ENCODE results near the gene MINDY3.
"Not testable (repeated sequence)": the region's sequence is repeated elsewhere in the genome, so short reads cannot be mapped to it uniquely, and the experiment has no call there.

Gene MINDY3

DNA sequence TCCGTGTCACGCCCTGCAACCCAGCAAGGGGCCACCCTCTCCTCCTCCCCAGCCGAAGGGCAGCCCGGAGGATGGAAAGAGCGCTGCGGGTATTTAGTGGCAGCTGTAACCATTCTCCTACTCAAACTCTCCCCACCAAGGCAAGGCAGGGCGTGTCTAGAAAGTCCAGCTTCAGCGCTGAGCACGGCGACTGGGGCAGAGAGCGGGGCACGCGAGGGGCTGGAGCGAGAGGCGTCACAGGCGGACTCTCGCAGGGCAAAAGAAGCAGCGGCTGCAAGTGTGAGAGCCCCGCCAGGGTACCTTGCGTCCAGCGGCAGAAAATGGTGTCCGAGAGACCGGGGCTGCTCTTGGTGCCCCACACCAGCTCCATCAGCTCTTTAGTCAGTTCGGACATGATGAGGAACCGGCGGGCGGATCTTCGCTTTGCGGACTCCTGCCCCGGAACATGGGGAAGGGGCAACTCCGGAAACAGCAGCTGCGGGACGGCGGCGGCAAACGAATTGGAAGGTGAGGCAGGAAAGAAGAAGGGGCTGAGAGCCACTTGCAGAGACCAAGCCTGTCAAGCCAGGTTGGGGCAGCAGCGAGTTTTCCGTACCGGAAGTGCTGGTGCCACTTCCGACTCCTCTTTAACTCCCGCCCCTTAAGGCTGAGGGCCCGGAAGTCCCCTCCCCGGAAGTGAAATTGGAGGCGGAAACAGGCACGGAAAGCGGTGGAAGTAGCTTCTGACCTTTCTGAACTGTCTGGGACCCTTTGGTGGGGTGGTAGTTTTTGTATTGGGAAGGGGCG, at the start of gene MINDY3:
TSS of gene MINDY3 (minus strand) at position 602 of the 786 bp plus-strand sequence. CDS start at position 394, 208 bp downstream.
- DNase-seq (ENCODE audit: low read depth in 1 of 2, low spot score in 1 of 2) = peak; percentile 58 to 67

DNA sequence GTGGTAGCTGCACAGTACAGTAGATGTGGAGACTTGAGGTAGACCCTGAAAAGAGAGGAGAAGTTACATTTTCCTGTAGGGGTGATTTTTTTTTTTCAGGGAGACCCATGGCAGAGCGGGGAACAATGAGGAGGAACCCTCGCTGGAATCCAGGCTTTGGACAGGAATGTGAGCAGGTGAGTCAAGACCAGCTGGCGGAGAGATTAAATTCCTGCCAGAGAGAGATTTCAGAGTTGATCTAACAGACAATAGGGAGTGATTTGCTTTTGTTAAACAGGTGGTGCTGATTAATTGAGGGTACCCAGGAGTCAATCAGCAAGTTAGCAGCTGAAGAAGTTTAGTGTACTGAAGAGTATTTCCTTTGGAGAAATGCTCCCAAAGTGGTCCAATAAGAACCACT, 41.6 kb upstream of the MINDY3 start:
- DNase-seq (ENCODE audit: low read depth in 1 of 2, low spot score in 1 of 2) = no peak

DNA sequence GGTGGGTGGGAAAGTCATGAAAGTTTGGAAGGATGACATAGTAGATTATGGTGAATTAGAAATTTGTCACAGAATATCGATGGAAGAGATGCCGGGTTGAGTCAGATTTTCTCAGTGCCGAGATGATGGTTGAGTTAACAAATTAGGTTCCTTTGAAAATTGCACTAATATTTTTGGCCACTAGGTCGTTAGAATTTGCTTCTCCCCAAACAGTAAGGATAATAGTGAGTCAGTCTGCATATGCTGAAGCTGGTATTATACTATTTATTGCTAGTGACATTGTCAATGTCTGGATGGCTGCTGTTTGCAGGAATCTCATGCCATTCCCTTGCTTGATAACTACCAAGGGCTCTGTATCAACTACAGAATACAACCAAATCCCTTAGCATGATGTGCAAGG, 37.7 kb upstream of the MINDY3 start:
- DNase-seq (ENCODE audit: low read depth in 1 of 2, low spot score in 1 of 2) = no peak

DNA sequence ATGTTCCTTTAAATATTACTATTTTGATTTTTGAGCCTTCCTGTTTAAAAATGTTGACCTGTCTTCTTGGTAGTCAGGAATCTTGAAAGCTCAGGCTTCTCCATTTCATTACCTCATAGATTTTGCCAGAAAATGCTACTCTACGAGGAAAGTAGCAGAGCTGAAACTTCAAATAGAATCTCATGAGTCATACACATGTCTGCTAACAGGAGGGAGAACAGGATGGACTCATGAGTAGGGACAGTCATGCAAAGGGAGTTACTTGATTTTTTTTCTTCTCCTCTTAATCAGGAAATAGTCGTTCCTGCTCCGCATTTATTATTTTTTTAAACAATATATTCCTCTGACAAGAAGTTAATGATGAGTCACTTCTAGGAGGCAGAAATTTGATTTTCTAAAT, 37.0 kb upstream of the MINDY3 start:
- DNase-seq (ENCODE audit: low read depth in 1 of 2, low spot score in 1 of 2) = no peak

DNA sequence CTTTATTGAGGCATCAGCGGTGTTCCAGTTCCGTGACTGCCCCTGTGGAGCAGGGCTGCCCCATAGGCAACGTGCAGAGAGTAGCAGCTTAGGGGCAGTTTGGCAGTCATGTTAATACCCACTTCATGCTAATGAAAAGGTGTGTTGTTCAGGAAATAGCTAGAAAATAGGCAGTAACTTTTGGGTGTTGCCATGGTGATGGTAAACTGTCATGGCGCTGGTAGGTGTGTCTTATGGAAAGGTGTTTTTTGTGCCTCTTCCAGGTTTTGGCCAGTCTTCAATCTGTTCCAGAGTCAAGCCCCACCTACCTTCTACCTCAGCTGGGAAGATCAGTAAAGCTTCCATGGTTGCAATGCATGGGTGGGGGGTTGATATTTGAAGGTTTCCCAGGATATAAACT, 36.3 kb upstream of the MINDY3 start:
- DNase-seq (ENCODE audit: low read depth in 1 of 2, low spot score in 1 of 2) = no peak

DNA sequence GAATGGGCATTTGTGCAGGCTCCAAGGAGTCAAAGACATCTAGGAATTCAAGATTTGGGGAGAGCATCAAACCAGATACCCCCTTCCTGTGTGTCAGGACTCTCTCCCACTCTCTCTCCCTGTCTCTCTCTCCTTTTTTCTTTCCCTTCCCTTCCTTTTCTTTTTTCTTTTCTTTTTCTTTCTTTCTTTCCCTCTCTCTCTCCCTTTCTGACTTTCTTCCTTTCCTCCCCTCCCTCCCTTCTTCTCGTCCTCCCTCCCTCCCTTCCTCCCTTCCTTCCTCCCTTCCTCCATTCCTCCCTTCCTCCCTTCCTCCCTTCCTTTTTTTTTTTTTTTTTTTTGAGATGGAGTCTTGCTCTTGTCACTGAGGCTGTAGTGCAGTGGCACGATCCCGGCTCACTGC, 24.1 kb upstream of the MINDY3 start:
- DNase-seq (ENCODE audit: low read depth in 1 of 2, low spot score in 1 of 2) = no peak

DNA sequence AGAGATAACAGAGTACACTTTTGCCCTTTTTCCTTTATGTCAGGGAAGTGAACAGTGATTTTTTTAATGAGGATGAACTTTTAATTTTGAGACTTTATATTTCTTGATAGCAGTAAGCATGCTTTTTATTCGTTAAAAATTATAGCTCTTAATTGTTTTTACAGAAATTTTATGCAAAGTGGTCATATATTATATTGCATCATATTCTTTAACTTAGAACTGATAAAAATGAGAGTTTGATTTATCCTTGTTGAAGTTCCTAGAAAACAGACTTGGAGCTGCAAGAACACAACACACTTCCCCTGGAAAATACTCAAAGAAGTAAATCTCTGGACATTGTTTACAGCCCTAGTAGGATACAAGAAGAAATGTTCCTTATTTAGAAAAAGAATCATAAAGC, 21.2 kb upstream of the MINDY3 start:
- DNase-seq (ENCODE audit: low read depth in 1 of 2, low spot score in 1 of 2) = no peak

DNA sequence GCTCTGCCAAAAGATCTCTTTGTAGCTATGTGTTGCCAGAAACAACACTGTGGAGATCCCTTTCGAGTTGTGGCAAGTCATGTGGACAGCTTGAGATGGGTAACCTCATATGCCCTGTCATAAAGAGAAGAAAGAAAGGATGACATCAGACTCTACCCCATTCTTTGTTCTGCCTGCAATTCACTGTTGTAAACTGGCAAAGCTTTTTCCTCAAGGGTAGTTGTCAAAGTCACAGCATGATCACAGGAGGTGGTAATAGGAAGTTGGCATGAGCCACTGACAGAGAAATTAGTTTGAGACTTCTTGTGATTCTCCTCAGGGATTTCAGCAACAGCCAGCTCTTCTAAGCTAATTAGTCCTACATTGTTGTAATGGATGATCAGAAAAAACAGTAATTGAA, 19.4 kb upstream of the MINDY3 start:
- no peak for DNase-seq (ENCODE audit: low read depth in 1 of 2, low spot score in 1 of 2)

DNA sequence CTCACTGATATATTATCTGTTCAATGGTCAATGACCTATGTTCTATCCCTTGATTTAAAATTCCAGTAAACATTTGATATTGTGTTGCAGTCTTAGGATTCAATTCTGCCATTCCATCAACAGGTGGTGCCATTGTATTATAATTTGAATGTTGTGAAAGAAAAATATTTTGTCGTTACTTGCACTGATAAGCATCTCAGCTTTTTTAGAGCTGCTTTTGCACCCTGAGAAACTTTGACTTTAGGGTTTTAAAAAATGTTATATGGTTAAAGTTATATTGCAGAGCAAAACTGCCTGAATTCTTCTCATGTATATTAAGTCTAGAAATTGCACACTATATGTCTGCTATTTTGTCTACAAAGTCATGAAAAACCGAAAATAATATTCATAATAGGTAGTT, 18.8 kb upstream of the MINDY3 start:
- no peak for DNase-seq (ENCODE audit: low read depth in 1 of 2, low spot score in 1 of 2)

DNA sequence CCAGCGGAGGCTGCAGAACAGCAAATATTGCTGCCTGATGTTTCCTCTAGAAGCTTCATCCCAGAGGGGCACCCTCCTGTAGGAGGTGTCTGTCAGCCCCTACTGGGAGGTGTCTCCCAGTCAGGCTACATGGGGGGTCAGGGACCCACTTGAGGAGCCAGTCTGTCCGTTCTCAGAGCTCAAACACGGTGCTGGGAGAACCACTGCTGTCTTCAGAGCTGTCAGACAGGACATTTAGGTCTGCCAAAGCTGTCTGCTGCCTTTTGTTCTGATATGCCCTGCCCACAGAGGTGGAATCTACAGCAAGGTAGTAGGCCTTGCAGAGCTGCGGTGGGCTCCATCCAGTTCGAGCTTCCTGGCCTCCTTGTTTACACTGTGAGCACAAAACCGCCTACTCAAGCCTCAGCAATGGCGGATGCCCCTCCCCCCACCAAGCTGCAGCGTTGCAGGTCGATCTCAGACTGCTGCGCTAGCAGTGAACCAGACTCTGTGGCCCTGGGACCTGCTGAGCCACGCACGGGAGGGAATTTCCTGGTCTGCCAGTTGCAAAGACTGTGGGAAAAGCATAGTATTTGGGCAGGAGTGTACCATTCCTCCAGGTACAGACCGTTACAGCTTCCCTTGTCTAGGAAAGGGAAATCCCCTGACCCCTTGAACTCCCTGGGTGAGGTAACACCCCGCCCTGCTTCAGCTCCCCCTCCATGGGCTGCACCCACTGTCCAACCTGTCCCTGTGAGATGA, 17.7 kb upstream of the MINDY3 start:
- no peak for DNase-seq (ENCODE audit: low read depth in 1 of 2, low spot score in 1 of 2)

DNA sequence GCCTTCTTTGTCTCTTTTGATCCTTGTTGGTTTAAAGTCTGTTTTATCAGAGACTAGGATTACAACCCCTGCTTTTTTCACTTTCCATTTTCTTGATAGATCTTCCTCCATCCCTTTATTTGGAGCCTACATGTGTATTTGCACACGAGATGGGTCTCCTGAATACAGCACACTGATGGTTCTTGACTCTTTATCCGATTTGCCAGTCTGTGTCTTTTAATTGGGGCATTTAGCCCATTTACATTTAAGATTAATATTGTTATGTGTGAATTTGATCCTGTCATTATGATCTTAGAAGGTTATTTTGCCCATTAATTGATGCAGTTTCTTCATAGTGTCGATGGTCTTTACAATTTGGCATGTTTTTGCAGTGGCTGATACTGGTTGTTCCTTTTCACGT, 16.0 kb upstream of the MINDY3 start:
- DNase-seq (ENCODE audit: low read depth in 1 of 2, low spot score in 1 of 2) = not testable (repeated sequence)

DNA sequence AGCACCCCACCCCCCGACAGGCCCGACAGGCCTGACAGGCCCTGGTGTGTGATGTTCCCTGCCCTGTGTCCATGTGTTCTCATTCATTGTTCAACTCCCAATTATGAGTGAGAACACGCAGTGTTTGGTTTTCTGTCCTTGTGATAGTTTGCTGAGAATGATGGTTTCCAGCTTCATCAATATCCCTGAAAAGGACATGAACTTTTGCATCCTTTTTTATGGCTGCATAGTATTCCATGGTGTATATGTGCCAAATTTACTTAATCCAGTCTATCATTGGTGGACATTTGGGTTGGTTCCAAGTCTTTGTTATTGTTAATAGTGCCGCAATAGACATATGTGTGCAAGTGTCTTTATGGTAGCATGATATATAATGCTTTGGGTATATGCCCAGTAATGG, 12.3 kb upstream of the MINDY3 start:
- not testable (repeated sequence) for DNase-seq (ENCODE audit: low read depth in 1 of 2, low spot score in 1 of 2)

DNA sequence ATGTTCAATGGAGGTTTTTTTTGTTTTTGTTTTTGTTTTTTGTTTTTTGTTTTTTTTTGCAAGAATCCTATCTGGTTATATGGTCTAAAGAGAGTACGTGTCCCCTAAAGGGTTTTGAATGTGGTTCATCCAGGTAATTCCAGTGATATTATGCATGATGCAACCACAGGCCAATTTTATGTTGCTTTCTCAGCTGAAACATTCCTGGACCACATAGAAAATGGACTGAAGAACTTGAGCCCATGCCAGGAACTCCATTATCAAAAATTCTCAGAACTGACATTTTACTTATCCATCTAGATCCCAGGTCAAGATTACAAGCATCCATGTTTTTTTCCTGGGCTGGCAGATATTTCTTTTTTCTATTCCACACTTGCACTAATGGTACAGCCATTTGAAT, 11.5 kb upstream of the MINDY3 start:
- no peak for DNase-seq (ENCODE audit: low read depth in 1 of 2, low spot score in 1 of 2)

DNA sequence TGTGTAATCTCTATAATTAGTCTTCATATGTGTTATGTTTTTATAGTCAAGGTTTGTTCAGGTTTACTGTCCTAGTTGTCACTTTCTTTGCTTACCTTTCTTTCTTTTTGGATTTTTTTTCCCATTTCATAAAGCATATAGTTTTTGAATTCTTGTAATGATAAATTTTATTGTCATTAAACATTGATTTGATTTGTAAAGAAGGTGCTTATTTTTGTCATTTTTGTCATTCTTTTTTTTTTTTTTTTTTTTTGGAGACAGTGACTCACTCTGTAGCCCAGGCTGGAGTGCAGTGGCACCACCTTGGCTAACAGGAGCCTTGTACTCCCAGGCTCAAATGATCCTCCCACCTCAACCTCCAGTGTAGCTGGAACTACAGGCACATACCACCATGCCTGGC, 9.6 kb upstream of the MINDY3 start:
- DNase-seq (ENCODE audit: low read depth in 1 of 2, low spot score in 1 of 2) = no peak

DNA sequence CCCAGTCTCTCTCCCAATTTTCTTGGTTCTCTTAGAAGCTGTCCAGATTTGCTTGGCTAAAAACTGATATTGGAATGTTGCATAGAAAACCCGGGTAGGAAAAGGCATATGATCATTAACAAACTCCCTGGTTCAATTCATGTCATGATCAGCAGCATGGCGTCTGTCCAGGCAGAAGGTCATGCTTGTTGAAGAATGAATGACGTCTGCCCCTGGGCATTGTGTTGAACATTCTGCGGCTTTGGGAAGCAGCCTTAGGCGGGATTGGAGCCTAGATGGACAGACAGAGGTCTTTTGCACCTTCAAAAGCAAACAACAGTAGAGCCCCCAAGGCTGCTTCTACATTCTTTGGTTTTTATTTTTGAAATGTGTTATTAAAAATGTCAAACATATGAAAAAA, 7.7 kb upstream of the MINDY3 start:
- no peak for DNase-seq (ENCODE audit: low read depth in 1 of 2, low spot score in 1 of 2)

DNA sequence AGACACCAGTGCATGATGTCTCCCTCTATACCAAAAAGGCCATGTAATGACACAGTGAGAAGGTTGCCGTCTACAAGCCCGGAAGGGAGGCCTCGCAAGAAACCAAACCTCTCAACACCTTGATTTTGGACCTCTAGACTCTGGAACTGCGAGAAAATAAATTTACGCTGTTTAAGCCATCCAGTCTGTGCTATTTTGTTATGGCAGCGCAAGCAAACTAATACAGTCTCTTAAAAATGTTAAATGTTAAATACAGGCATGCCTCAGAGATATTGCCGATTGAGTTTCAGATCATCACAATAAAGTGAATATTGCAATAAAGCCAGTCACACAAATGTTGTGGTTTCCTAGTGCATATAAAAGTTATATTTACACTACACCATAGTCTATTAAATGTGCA, 5.0 kb upstream of the MINDY3 start:
- DNase-seq (ENCODE audit: low read depth in 1 of 2, low spot score in 1 of 2) = no peak

DNA sequence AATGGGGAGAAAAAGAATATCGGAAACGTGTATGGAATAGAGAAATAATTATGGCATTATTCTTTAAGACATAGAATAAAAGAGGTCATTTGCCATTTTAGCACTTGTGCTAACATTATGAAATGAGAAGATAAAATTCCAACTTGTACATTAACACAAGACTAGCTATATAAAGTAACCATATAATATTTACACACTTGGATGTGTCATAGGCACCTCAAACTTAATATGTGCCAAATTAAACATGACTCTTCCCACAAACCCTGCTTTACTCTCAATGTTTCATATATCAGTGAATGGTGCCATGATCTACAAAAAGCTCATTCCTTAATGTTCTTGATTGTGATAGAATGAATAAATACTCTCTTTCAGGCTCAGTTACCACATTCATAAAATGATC, 4.1 kb upstream of the MINDY3 start:
- DNase-seq (ENCODE audit: low read depth in 1 of 2, low spot score in 1 of 2) = no peak

DNA sequence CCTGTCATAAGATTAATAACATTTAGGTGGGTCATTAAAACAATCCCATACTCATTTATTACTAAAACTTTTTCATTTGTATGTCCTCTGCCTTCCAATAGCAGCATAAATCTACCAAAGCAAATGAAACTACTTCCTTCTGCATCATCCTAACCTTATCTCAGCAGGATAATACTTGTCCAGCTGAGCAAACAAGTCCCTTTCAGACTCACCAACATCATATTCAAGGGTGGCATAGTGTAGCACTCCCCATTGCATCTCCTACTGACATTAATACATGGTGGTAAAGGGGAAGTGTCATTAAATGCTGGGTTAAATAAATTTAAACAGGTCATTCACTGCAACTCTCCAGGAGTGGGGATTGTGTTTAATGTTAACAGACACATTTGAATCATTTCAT, 3.4 kb upstream of the MINDY3 start:
- no peak for DNase-seq (ENCODE audit: low read depth in 1 of 2, low spot score in 1 of 2)

DNA sequence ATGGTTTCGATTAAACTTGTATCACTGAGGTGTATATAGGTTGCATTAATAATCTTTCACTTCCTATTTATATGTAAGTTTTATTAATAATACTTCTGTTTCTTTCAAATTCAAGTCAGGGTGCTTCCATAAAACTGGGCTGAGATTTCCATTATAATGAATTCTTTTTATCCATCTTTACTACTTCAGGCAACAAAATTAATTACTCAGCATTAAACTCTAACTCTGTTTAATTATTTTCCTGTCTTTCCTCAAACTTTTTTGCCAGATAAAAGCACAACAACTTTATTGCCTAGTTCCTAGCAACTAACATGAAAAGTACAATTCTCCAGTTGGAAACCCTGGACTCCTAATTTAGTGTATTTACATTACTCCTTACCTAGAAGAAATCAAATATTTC, 3.0 kb upstream of the MINDY3 start:
- DNase-seq (ENCODE audit: low read depth in 1 of 2, low spot score in 1 of 2) = no peak

DNA sequence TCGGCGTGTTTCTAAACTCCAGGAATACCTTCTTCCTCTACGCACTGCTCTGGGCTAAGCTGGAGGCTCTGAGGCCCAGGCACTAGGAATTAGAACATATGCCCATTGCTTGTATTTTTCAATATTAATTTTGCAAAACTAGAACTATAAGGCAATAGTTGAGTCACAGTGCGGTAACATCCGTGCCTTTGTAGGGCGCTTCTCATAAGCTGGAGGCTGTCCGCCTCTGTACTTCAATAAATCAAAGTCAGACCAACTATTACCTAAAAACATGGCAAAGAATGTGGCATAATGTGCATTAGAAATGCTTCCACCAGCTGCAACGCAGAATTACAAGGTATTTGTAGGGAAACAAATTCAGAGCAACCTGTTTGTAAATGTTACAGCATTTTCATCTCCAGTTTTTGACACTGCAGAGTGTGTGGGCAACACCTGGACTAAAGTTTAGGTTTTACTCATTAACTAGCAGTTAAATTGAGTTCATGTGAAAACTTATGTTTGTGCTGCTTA, 440 bp upstream of the MINDY3 start:
- DNase-seq (ENCODE audit: low read depth in 1 of 2, low spot score in 1 of 2) = no peak

DNA sequence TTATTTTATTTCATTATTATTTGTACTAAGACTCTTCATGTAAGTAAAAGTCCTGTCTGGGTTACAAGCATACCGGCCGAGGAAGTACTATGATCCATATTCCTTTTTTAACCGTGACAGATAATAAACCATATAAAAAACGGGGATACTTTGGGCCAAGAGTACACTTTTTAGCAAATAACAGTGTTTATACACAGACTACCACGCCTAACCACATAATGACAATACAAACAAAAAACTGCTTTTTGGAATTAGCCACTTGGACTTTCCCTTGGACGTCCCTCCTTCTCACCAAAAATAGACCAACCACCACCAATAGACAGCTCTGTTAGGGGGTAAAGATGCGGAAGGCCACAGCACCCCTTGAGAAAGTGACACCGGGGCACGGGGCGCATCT, 800 bp downstream of the MINDY3 start:
- DNase-seq (ENCODE audit: low read depth in 1 of 2, low spot score in 1 of 2) = no peak

DNA sequence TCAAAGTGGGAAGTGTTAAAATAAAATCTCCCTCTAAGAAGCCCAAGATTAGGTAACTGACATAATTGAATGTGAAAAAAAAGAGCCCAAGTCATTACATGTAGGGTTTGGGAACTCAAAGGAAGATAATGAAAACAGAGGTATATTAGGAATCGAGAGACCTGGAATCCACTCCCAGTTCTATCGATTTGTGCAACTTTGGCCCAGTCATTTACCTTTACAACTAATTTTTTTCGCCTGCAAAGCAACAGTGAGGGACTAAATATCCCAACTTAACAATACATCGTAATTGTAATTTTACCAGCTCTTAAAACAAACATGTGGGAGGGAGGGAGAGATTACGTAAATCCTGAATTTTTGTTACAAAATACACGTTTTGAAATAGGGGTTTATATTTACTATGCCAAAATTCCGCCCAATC, 1.4 kb downstream of the MINDY3 start:
- DNase-seq (ENCODE audit: low read depth in 1 of 2, low spot score in 1 of 2) = no peak
